ENCODE results near the gene CTSK. TPM values are rescaled to one million over a fixed set of nuclear protein-coding genes. Genes with fewer than 3 reads are reported as not detected.
A peak's percentile ranks its signal among the peaks of the same experiment; 100 is the strongest.
"Not testable (repeated sequence)": the region's sequence is repeated elsewhere in the genome, so short reads cannot be mapped to it uniquely, and the experiment has no call there.

CTSK gene
- total RNA-seq, 1 experiment from 2014 or later = 6.4 TPM

- intact Hi-C loops (cut with micrococcal nuclease) = no loop called here
- H3K27ac Mint-ChIP-seq (ENCODE audit: low read depth, unreplicated experiment) = no peak overlapping the region
These were observed 35.7 kb downstream of the CTSK start for GRCh38 chr1:150772326-150772725.

GRCh38 chr1:150767704-150768103 is 40.4 kb downstream of the CTSK start:
- BruUV-seq (replicated peaks); intact Hi-C loops (cut with micrococcal nuclease); H3K9me3 Mint-ChIP-seq (ENCODE audit: unreplicated experiment); DNase-seq (ENCODE audit: unreplicated experiment); H3K36me3 Mint-ChIP-seq (ENCODE audit: insufficient read depth, unreplicated experiment); H3K27ac Mint-ChIP-seq (ENCODE audit: low read depth, unreplicated experiment); H3K27me3 Mint-ChIP-seq (ENCODE audit: insufficient read depth, unreplicated experiment); CTCF ChIA-PET; H3K4me3 Mint-ChIP-seq (ENCODE audit: unreplicated experiment): not testable (repeated sequence)
- POLR2A ChIA-PET = interaction anchor here (0.5 to 1.3 kb wide), 5 partner anchors 12 to 160 kb away, joined by 3 to 5 read pairs (median 3); partner anchors contain the start of gene ENSA
- peaks cover 21% of the 10 kb centered on the region for H3K4me1 Mint-ChIP-seq (ENCODE audit: insufficient read depth, unreplicated experiment)

More at GRCh38 chr1:150772326-150772725, 35.7 kb downstream of the CTSK start:
- BruUV-seq (replicated peaks) = no TSS peak
- ChIA-PET POLR2A (no interaction called here), CTCF (no interaction called here)
- Mint-ChIP-seq H3K4me3 (ENCODE audit: unreplicated experiment) (no peak overlapping the region), H3K9me3 (ENCODE audit: unreplicated experiment) (no peaks in the 10 kb centered on the region), H3K27me3 (ENCODE audit: insufficient read depth, unreplicated experiment) (no peaks in the 10 kb centered on the region), H3K36me3 (ENCODE audit: insufficient read depth, unreplicated experiment) (no peaks in the 10 kb centered on the region), H3K4me1 (ENCODE audit: insufficient read depth, unreplicated experiment) (no peaks in the 10 kb centered on the region)
- no peak for TF ChIP-seq CTCF (IDR thresholded peaks at IDR 0.05; ENCODE audit: unreplicated experiment)
- DNase-seq (ENCODE audit: unreplicated experiment) = no peak

- peak overlapping the region; percentile 96 for H3K27ac Mint-ChIP-seq (ENCODE audit: low read depth, unreplicated experiment)
- POLR2A ChIA-PET = interaction anchor here (1.0 to 1.8 kb wide), 3 partner anchors 14 to 497 kb away, joined by 3 to 6 read pairs (median 3); partner anchors contain the start of gene APH1A
These were observed 42.1 kb downstream of the CTSK start for GRCh38 chr1:150765977-150766301.

GRCh38 chr1:150765296-150765976 is 42.6 kb downstream of the CTSK start, which contains the start of gene CTSS:
Gene CTSS, minus strand, starts transcription at chr1:150765778. Its CDS starts 1,015 bp downstream, at chr1:150764763.
- ChIA-PET CTCF (interaction anchor here (0.6 to 1.2 kb wide), 5 partner anchors 9 to 445 kb away, joined by 3 to 4 read pairs (median 4); no protein-coding TSS in a partner anchor), POLR2A (interaction anchor here (1.0 to 2.4 kb wide), 5 partner anchors 14 to 496 kb away, joined by 3 to 16 read pairs (median 5); partner anchors contain the start of genes APH1A, GOLPH3L and MCL1)
- Mint-ChIP-seq H3K27me3 (ENCODE audit: insufficient read depth, unreplicated experiment) (no peaks in the 10 kb centered on the region), H3K9me3 (ENCODE audit: unreplicated experiment) (no peaks in the 10 kb centered on the region), H3K36me3 (ENCODE audit: insufficient read depth, unreplicated experiment) (peaks cover 4% of the 10 kb centered on the region), H3K27ac (ENCODE audit: low read depth, unreplicated experiment) (peak within 1 kb of the TSS; percentile 96), H3K4me1 (ENCODE audit: insufficient read depth, unreplicated experiment) (peaks cover 21% of the 10 kb centered on the region), H3K4me3 (ENCODE audit: unreplicated experiment) (peak within 1 kb of the TSS; percentile 58)
- no TSS peak for BruUV-seq (replicated peaks)
- DNase-seq (ENCODE audit: unreplicated experiment) = peak; percentile 8
- intact Hi-C loops (cut with micrococcal nuclease) = no loop called here
- TF ChIP-seq CTCF (IDR thresholded peaks at IDR 0.05; ENCODE audit: unreplicated experiment) = no peak

More at GRCh38 chr1:150765977-150766301, 42.1 kb downstream of the CTSK start:
- CTCF ChIA-PET = interaction anchor here (0.6 to 1.2 kb wide), 5 partner anchors 9 to 444 kb away, joined by 3 to 4 read pairs (median 3); no protein-coding TSS in a partner anchor
- H3K4me1 Mint-ChIP-seq (ENCODE audit: insufficient read depth, unreplicated experiment) = peaks cover 21% of the 10 kb centered on the region
- H3K9me3 Mint-ChIP-seq (ENCODE audit: unreplicated experiment); BruUV-seq (replicated peaks); DNase-seq (ENCODE audit: unreplicated experiment); H3K36me3 Mint-ChIP-seq (ENCODE audit: insufficient read depth, unreplicated experiment); H3K27me3 Mint-ChIP-seq (ENCODE audit: insufficient read depth, unreplicated experiment); intact Hi-C loops (cut with micrococcal nuclease); H3K4me3 Mint-ChIP-seq (ENCODE audit: unreplicated experiment): not testable (repeated sequence)

GRCh38 chr1:150764617-150765101 is 43.4 kb downstream of the CTSK start:
- Mint-ChIP-seq H3K4me3 (ENCODE audit: unreplicated experiment) (peak overlapping the region; percentile 58), H3K9me3 (ENCODE audit: unreplicated experiment) (no peaks in the 10 kb centered on the region), H3K4me1 (ENCODE audit: insufficient read depth, unreplicated experiment) (peaks cover 21% of the 10 kb centered on the region), H3K27ac (ENCODE audit: low read depth, unreplicated experiment) (peak overlapping the region; percentile 96), H3K36me3 (ENCODE audit: insufficient read depth, unreplicated experiment) (peaks cover 4% of the 10 kb centered on the region), H3K27me3 (ENCODE audit: insufficient read depth, unreplicated experiment) (no peaks in the 10 kb centered on the region)
- ChIA-PET CTCF (interaction anchor here (0.6 to 1.7 kb wide), 5 partner anchors 10 to 204 kb away, joined by 4 to 7 read pairs (median 4); no protein-coding TSS in a partner anchor), POLR2A (interaction anchor here (0.8 to 2.4 kb wide), 6 partner anchors 12 to 196 kb away, joined by 3 to 16 read pairs (median 4); partner anchors contain the start of genes GOLPH3L and MCL1)
- TF ChIP-seq CTCF (IDR thresholded peaks at IDR 0.05; ENCODE audit: unreplicated experiment) = no peak
- DNase-seq (ENCODE audit: unreplicated experiment) = peak; percentile 80
- BruUV-seq (replicated peaks) = no TSS peak
- intact Hi-C loops (cut with micrococcal nuclease) = no loop called here
